GM18499 (cell line): Measurements from ENCODE around the gene GTF3A.
"Not testable (repeated sequence)": the region's sequence is repeated elsewhere in the genome, so short reads cannot be mapped to it uniquely, and the experiment has no call there.

Experiments used
- ATAC-seq: cut with Tn5 transposase; IDR thresholded peaks from one replicate; pipeline ENCODE4 v1.9.1; 2021; ENCODE audit warnings: moderate number of reproducible peaks; ENCODE audit not compliant: insufficient read depth, unreplicated experiment

The GTF3A gene

DNA sequence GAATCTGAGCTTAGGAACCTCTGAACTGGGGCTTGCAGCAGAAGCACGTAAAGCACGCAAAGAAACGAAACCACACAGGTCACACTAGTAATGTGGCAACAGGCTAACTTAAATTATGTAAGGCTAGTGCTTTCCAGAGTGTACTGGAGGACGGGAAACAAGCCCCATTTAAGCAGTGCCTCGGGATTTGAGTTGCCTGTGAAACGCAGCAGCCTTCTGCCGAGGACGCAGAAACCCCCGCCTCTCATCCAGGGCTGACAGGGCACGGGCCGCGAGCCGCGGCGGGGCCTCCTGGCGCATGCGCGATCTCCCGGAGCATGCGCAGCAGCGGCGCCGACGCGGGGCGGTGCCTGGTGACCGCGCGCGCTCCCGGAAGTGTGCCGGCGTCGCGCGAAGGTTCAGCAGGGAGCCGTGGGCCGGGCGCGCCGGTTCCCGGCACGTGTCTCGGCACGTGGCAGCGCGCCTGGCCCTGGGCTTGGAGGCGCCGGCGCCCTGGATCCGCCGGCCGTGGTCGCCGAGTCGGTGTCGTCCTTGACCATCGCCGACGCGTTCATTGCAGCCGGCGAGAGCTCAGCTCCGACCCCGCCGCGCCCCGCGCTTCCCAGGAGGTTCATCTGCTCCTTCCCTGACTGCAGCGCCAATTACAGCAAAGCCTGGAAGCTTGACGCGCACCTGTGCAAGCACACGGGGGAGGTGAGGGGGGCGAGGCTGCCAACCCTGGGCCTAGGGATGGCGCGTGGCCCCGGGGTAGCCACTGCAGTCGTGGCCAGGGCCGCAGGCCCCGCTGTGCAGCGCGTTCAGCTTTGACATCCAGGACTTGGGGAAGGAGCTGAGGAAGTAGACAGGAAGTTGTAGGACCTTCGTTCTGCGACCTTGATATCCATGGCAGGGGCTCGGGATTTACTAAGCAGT is at the start of gene GTF3A:
GTF3A (plus strand) TSS at position 374 of the 912 bp plus-strand sequence.
- no peak for ATAC-seq

GRCh38 chr13:27374650-27375049 is 49.8 kb upstream of the GTF3A start:
- no peak for ATAC-seq

GRCh38 chr13:27375686-27376326 is 48.6 kb upstream of the GTF3A start:
- no peak for ATAC-seq

GRCh38 chr13:27379126-27379525 is 45.3 kb upstream of the GTF3A start:
- no peak for ATAC-seq

DNA sequence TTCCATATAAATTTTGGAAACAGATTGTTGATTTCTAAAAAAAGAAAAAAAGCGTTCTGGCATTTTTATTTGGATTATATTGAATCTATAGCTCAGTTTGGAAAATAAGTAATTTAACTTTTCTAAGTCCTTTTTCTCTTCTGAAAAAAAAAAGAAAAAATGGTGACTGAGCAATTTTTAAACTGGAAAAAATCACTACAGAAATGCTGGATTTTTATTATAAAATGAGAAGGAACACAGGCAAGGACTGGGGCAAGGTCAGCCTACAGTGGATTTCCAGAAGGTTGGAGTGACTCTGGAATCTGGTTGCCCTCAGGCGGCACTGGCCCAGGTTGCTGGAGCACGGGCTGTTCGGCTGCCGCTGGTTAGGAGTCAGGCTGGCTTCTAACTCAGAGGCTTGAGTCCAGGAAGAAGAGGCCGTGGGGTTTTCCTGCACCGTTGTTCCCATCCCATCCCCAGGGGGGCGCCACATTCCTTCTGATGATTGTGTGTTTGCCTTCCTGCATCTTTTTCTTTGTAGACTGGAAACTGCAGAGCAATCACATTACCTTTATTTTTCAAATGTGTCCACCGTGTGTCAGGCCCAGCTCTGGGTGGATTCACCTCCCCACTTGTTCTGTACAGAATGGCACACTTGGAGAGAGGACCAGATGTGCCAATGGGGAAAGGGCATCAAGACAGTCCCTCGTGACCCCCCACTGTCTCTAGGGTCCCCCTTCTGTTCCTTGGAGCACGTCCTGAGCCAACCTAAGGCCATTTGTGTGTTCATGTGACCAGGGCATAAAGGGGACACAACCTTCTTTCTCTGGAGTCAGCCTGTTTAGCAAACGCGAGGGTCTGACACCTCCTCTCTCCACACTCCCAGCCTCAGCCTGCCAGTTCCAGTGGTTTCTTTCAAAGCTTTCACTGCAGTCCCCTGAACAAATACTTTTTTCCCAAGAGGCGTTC is 44.5 kb upstream of the GTF3A start:
- ATAC-seq = no peak

DNA sequence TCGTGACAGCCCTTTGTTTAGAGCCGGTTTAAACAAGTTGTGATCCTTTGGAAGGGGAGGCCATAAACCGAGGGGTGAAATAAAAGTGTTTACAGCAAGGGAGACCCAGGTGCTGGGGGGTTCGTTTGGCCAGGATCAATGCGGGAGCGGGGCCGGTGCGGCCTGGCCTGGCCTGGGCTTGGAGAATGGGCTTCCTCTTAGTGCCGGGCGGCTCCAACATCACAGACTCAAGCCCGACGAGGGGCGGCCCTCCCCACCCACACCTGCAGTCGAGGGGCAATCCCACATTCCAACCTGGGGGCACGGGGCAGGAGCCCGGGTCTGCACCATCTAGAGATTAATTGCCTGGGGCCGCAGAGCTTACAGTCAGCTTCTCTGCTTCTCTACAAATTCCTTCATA is 42.8 kb upstream of the GTF3A start:
- ATAC-seq = no peak

- no peak for ATAC-seq
Observed at GRCh38 chr13:27383104-27383921, 41.1 kb upstream of the GTF3A start.

DNA sequence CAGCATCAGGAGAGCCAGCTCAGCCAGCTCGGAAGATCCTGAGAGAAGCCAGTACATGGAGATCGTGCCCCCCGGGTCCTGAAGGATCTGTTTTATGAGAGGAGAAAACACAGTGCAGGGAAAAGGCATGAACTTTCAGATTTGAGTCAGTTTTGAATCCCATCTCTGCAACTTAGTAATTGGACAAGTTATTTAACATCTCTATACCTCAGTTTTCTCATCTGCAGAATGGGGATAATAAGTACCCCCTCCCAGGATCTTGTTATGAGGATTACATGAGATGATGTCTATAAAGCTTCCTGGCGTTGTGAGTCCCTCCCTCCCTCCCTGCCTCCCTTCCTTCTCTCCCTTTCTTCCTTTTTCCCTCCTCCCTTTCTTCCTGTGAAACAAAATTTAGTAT is 40.1 kb upstream of the GTF3A start:
- ATAC-seq = no peak

DNA sequence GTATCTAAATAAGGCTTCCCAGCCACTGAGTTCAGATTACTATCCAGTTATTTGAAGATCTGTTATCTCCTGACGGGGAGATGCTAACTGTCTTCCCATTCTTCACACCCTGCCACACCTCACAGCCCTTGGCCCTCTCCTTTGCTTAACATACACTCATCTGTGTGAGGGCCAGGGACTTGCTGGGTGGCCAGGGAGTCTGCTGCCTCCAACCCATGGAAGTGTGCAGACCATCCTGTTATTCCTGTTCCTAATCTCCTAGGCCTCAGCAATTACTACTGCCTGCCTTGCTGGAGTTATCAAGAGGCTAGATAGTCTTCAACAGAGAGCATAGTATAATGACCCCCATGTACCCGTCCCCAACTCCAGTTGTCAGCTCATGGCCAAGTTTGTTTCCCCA is 36.2 kb upstream of the GTF3A start:
- no peak for ATAC-seq

GRCh38 chr13:27389891-27390290 is 34.5 kb upstream of the GTF3A start:
- no peak for ATAC-seq

GRCh38 chr13:27391471-27391870 is 32.9 kb upstream of the GTF3A start:
- no peak for ATAC-seq

- no peak for ATAC-seq
Observed at GRCh38 chr13:27393101-27393500, 31.3 kb upstream of the GTF3A start.

- ATAC-seq = no peak
Observed at GRCh38 chr13:27395007-27395510, 29.4 kb upstream of the GTF3A start.

DNA sequence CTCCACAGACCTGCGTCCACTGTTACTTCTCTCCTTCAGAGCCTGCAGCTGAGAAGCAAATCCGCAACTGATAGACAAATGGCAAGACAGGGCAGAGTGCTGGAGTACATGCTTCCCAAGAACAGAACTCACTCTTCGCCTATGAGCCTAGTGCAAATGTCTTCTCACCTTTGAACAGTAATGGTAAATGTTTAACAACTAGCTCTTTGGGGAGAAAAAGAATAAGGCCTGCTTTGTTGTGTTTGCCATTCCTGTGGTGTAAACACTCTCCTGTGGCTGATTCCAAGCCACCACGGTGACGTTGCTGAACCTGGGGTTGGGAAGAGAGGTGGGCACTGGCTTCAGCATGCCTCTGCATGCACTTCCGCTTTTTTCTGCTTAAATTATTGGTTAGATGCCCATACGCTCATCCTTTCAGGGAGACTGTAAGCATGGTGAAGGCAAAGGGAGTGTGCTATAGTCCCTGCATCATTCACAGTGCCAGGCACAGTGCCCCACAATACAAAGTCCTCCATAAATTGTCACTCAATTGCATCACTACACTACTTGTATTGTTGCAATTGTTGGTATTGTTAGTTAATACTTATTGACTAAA is 28.1 kb upstream of the GTF3A start:
- ATAC-seq = no peak

DNA sequence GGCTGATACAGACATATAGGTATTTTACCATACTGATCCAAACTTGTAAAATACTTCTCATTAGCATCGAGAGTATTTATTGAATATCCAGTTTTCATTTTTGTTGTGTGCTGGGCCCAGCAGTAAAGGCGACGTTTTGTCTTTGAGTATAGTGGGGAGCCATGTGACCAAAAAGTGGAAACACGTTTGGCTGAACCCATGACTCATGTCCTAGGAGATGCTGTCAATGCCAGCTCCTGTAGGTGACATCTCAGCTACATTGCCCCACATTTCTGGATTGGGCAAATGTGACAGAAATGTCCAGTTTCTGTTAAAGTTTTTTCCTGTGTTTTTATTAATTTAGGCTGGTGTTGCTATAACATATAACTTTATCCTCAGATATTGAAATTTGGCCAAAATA is 26.1 kb upstream of the GTF3A start:
- no peak for ATAC-seq

DNA sequence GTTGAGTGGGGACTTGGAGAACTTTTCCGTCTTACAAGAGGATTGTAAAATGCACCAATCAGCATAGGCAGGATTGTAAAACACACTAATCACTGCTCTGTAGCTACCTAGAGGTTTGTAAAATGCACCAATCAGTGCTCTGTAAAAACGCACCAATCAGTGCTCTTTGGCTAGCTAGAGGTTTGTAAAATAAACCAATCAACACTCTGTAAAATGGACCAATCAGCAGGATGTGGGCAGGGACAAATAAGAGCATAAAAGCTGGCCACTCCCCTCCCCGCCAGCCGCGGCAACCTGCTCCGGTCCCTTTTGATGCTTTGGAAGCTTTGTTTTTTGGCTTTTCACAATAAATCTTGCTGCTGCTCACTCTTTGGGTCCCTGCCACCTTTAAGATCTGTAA is 24.0 kb upstream of the GTF3A start:
- not testable (repeated sequence) for ATAC-seq

DNA sequence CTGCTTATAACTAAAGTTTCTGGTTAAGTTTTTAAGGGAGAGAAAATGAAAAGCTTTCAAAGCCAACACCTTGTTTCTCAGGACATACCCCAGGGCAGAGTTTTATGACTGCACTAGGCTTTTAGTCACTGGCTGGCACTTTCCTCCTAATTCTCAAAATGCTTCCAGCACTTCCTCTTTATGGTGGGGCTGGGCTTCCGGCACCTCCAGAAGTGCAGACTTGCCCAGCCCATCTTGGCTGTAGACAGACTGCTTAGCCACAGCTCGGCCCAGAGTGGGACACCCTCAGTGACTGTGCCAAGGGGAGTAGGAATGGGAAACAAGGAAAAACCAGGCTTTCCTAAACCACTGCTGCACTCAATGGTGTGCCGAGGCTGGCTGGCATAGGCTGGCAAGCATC is 23.2 kb upstream of the GTF3A start:
- ATAC-seq = no peak

- ATAC-seq = no peak
Observed at GRCh38 chr13:27403203-27403678, 21.2 kb upstream of the GTF3A start.

GRCh38 chr13:27403727-27404385 is 20.6 kb upstream of the GTF3A start:
- no peak for ATAC-seq
